Measurements from ENCODE around the gene HPSE2. TPM values are rescaled to one million over a fixed set of nuclear protein-coding genes. Genes with fewer than 3 reads are reported as not detected.
"Not testable (repeated sequence)": the region's sequence is repeated elsewhere in the genome, so short reads cannot be mapped to it uniquely, and the experiment has no call there.

Gene HPSE2
- total RNA-seq, 2 experiments from 2014 or later: not detected

DNA sequence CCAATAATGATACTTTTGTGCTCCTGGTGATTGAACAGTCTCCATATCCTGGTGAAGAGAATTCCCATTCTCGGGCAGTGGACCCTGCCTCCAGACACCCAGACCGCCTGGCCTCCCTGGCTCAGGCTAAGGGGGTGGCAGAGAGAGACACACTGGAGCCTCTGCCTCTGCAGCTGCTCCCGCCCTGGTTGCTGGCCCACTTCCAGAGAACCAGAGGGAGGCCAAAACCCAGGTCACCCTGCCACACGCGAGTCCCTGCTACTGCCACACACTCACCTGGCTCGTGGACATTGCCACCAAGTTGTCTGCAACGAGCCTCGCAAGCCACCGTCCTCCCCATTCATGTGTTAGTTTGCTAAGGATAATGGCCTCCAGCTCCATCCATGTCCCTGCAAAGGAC lies 221.8 kb downstream of the HPSE2 start:
- POLR2A ChIA-PET: no interaction called here
- CTCF ChIA-PET: no interaction called here

DNA sequence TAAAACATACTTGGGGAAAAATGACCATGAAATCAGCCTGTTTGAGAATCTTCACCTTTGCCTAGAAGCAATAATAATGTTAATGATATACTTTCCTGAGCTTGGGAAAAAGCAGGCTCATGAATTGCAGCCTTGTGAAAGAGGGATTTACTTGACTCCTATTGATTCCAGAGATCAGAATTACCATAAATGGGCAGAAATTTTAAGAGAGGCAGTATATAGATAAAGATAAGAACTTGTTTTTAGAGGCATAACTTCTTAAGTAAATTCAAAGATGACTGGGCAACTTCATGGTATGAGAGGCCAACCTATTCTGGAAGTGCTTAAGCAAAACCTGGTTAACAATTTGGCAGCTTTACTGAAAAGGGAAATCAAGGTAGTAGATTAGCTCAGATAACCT lies 225.4 kb downstream of the HPSE2 start:
- ChIA-PET POLR2A (no interaction called here), CTCF (no interaction called here)

- CTCF ChIA-PET: no interaction called here
- POLR2A ChIA-PET: no interaction called here
Measured at GRCh38 chr10:99008054-99008453, 227.6 kb downstream of the HPSE2 start.

DNA sequence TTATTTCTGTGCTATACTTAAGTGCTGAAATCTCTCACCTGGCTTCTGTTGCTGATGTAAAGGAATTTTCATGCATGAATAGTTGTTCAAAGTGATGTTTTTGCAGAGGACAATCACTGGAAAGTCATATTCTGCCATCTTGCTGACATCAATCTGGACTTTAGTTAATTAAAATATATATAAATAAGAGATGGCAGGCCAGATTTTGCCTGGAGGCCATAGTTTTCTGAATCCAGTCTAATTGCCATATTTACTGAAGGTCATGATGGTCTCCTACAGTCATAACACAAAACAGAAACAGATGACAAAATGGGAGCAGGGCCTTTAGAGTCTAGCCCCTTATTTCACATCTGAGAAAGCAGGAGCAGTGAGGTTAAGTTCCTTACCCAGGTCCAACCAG lies 228.2 kb downstream of the HPSE2 start:
- ChIA-PET POLR2A (no interaction called here), CTCF (no interaction called here)

DNA sequence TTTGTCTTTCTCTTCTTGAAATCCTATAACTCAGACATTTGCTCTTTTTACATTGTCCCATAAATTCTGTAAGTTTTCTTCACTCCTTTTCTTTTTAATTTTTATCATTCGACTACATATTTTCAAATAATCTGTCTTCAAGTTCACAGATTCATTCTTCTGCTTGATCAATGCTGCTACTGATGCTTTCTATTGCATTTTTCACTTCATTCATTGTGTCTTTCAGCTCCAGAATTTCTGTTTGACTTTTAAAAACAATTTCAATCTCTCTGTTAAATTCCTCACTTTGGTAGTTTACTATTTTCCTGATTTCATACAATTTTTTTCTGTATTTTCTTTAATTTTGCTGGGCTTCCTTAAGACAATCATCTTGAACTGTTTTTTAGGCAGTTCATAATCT lies 230.4 kb downstream of the HPSE2 start:
- ChIA-PET POLR2A (no interaction called here), CTCF (no interaction called here)

DNA sequence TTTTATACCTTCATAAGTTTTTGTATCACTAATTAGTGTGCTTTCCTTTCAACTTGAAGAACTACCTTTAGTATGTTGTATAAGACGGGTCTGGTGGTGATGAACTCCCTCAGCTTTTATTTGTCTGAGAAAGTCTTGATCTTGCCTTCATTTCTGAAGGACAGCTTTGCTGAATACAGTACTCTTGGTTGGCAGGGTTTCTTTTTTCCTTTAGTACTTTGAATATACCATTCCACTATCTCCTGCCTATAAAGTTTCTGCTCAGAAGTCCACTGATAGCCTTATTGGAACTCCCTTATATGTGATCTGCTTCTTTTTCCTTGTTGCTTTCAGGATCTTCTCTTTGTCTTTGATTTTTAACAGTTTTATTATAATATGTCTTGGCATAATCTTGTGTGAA lies 230.9 kb downstream of the HPSE2 start:
- POLR2A ChIA-PET: no interaction called here
- CTCF ChIA-PET: no interaction called here

DNA sequence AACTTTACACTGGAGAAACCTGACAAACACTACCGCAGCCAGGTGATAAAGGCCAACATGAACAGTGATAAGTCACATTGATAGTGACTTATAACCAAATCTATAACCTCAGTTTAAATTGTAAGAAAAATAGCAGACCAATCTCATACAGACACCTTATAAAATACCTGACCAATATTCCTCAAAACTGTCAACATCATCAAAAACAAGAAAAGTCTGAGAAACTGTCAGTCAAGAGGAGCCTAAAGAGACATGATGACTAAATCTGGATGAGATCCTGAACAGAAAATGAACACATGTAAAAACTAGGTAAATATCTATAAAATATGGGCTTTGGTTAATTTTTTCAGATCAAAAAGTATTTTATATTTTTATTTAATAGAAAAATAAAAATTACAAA lies 233.3 kb downstream of the HPSE2 start:
- ChIA-PET CTCF (no interaction called here), POLR2A (no interaction called here)

- CTCF ChIA-PET: no interaction called here
- POLR2A ChIA-PET: no interaction called here
Measured at GRCh38 chr10:98997596-98997995, 238.1 kb downstream of the HPSE2 start.

GRCh38 chr10:98994030-98994429 lies 241.6 kb downstream of the HPSE2 start:
- ChIA-PET POLR2A (no interaction called here), CTCF (no interaction called here)

DNA sequence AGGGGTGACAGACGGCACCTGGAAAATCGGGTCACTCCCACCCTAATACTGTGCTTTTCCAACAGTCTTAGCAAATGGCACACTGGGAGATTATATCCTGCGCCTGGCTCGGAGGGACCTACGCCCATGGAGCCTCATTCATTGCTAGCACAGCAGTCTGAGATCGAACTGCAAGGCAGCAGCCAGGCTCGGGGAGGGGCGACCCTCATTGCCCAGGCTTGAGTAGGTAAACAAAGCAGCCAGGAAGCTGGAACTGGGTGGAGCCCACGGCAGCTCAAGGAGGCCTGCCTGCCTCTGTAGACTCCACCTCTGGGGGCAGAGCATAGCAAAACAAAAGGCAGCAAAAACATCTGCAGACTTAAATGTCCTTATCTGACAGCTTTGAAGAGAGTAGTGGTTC lies 251.9 kb downstream of the HPSE2 start:
- CTCF ChIA-PET: not testable (repeated sequence)

GRCh38 chr10:98980353-98980752 lies 255.3 kb downstream of the HPSE2 start:
- POLR2A ChIA-PET: no interaction called here
- CTCF ChIA-PET: no interaction called here

More for the DNA sequence above, 251.9 kb downstream of the HPSE2 start:
- POLR2A ChIA-PET: not testable (repeated sequence)

- ChIA-PET POLR2A (no interaction called here), CTCF (no interaction called here)
Measured at GRCh38 chr10:98971464-98971863, 264.2 kb downstream of the HPSE2 start.

GRCh38 chr10:98967601-98968000 lies 268.1 kb downstream of the HPSE2 start:
- ChIA-PET CTCF (no interaction called here), POLR2A (no interaction called here)

DNA sequence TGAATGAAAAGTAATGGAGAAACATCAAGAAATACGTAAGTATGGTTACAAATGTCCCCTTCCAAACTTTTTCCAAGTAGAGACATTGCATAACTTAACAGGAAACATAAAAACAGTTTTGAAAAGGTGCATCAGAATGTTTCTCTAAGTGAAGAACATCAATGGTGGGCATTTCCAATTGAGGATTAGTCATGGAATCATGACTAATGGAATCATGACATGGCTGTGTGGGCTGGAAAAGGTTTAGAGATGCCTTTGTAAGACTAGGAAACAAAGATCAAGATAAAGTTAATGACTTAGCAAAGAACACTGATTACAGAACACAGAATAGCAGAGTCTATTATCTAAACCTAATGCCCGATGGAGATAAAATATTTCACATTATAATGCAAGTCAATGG lies 272.0 kb downstream of the HPSE2 start:
- ChIA-PET CTCF (no interaction called here), POLR2A (no interaction called here)

DNA sequence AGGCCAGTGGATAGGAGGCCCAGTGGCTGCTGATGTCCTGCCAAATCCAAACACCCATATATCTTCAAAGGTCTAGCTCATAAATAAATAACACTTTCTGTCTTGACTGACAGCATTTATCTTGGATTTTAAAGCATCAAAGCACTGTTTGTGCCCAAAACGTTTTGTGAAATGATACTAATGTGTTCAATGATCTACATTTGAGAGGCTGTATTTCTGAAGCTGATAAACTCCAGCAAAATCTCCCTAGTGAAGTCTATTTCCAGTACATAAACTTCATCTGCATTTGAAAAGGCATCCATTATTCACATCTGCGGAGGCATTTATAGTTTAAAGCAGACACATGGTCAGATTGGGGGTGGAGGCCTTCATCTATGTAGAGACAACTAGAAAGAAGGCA lies 276.3 kb downstream of the HPSE2 start:
- ChIA-PET POLR2A (no interaction called here), CTCF (no interaction called here)

- POLR2A ChIA-PET: no interaction called here
Measured at GRCh38 chr10:98957801-98958200, 277.9 kb downstream of the HPSE2 start.

GRCh38 chr10:98956576-98957260 lies 278.9 kb downstream of the HPSE2 start:
- ChIA-PET CTCF (no interaction called here), POLR2A (no interaction called here)

More at GRCh38 chr10:98957801-98958200, 277.9 kb downstream of the HPSE2 start:
- CTCF ChIA-PET: no interaction called here

DNA sequence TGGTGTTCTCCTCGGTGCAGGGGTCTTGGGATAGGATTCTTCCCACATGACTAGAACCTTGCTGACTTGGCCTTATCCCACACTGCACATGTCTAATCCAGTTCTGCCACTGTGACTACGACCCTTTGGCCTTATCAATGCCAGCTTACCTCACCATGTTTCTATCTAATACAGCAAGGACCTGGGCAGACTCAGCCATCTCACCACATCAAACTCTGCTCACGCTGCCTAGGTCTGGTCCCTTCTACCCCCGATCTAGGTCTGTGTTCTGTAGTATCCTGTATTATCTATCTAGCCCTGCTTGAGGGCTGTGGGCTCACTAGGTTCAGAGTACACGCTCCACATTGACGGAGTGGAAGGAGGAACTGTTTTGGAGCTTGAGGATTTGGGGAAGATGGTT lies 282.4 kb downstream of the HPSE2 start:
- CTCF ChIA-PET: no interaction called here
- POLR2A ChIA-PET: no interaction called here

GRCh38 chr10:98951269-98952000 lies 284.2 kb downstream of the HPSE2 start:
- POLR2A ChIA-PET: no interaction called here
- CTCF ChIA-PET: no interaction called here

GRCh38 chr10:98950106-98950505 lies 285.5 kb downstream of the HPSE2 start:
- POLR2A ChIA-PET: no interaction called here
- CTCF ChIA-PET: no interaction called here

- POLR2A ChIA-PET: no interaction called here
- CTCF ChIA-PET: no interaction called here
Measured at GRCh38 chr10:98949306-98949705, 286.3 kb downstream of the HPSE2 start.

DNA sequence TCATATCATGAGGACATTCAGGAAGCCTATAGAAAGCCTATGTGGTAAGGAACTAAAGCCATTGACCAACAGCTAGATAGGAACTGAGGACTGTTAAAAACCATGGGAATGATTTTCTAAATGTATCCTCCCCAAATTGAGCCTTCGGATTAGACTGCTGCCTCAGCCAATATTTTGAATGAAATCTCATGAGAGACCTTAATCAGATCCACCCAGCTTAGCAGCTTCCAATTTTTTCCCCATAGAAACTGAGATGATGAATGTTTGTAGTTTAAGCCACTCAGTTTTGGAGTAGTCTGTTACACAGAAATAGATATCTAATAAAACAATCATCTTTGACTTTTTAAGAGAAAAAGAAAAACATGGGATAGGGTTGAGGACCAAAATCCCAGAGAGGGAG lies 292.0 kb downstream of the HPSE2 start:
- CTCF ChIA-PET: no interaction called here
- POLR2A ChIA-PET: no interaction called here

Data from activated CD8-positive, alpha-beta memory T cell treated with anti-CD3 and anti-CD28 coated beads for 36 hours (primary cell).